Retina (tissue), 1 donor: ENCODE measurements around the gene PTPRN2.
"Not testable (repeated sequence)": the region's sequence is repeated elsewhere in the genome, so short reads cannot be mapped to it uniquely, and the experiment has no call there.

ENCODE experiments used
- DNase-seq: peaks from one replicate; pipeline ENCODE4 v3.0.0-alpha.2; 2016

The PTPRN2 gene

GRCh38 chr7:158377800-158378623 lies 209.6 kb downstream of the PTPRN2 start:
- no peak for DNase-seq

- DNase-seq: not testable (repeated sequence)
These were observed 210.8 kb downstream of the PTPRN2 start for GRCh38 chr7:158376839-158377186.

- DNase-seq: not testable (repeated sequence)
These were observed 211.3 kb downstream of the PTPRN2 start for GRCh38 chr7:158376146-158376838.

- no peak for DNase-seq
These were observed 212.6 kb downstream of the PTPRN2 start for GRCh38 chr7:158375034-158375433.

- DNase-seq: no peak
These were observed 213.0 kb downstream of the PTPRN2 start for GRCh38 chr7:158374586-158374985.

- DNase-seq: no peak
These were observed 213.5 kb downstream of the PTPRN2 start for GRCh38 chr7:158374146-158374545.

GRCh38 chr7:158373476-158374133 lies 214.0 kb downstream of the PTPRN2 start:
- no peak for DNase-seq

GRCh38 chr7:158372400-158373342 lies 215.0 kb downstream of the PTPRN2 start:
- DNase-seq: no peak

- DNase-seq: no peak
These were observed 215.8 kb downstream of the PTPRN2 start for GRCh38 chr7:158371856-158372255.

GRCh38 chr7:158369866-158370265 lies 217.8 kb downstream of the PTPRN2 start:
- DNase-seq: no peak

GRCh38 chr7:158369290-158369689 lies 218.3 kb downstream of the PTPRN2 start:
- no peak for DNase-seq

GRCh38 chr7:158368449-158368848 lies 219.2 kb downstream of the PTPRN2 start:
- DNase-seq: no peak

- DNase-seq: no peak
These were observed 220.0 kb downstream of the PTPRN2 start for GRCh38 chr7:158367634-158367982.

- no peak for DNase-seq
These were observed 220.5 kb downstream of the PTPRN2 start for GRCh38 chr7:158366916-158367633.

GRCh38 chr7:158366346-158366745 lies 221.3 kb downstream of the PTPRN2 start:
- DNase-seq: peak; percentile 77

GRCh38 chr7:158365267-158365666 lies 222.4 kb downstream of the PTPRN2 start:
- DNase-seq: no peak

GRCh38 chr7:158364451-158364850 lies 223.2 kb downstream of the PTPRN2 start:
- no peak for DNase-seq

- DNase-seq: no peak
These were observed 224.4 kb downstream of the PTPRN2 start for GRCh38 chr7:158362912-158363905.

GRCh38 chr7:158362001-158362400 lies 225.6 kb downstream of the PTPRN2 start:
- DNase-seq: no peak

GRCh38 chr7:158361326-158361946 lies 226.2 kb downstream of the PTPRN2 start:
- no peak for DNase-seq
